ENCODE data around the gene TPRG1. TPM values are rescaled to one million over a fixed set of nuclear protein-coding genes. Genes with fewer than 3 reads are reported as not detected.

The TPRG1 gene
- polyA plus RNA-seq, 1 experiment = 0.42 TPM

GRCh38 chr3:189222927-189223636, 51.3 kb downstream of the TPRG1 start:
- ChIA-PET CTCF (no interaction called here), POLR2A (no interaction called here)
- TF ChIP-seq CTCF (IDR thresholded peaks at IDR 0.05; ENCODE audit: low read depth, low read length) = no peak
- Histone ChIP-seq H3K27ac (ENCODE audit: low read depth, low read length) (no peak overlapping the region), H3K27me3 (ENCODE audit: control insufficient read depth, insufficient read depth, low read length) (no peaks in the 10 kb centered on the region), H3K9me3 (ENCODE audit: control insufficient read depth, insufficient read depth, low read length) (no peaks in the 10 kb centered on the region), H3K4me3 (ENCODE audit: low read depth, low read length) (no peak overlapping the region)
- DNase-seq (ENCODE audit: low read depth, low spot score) = no peak

- ChIA-PET CTCF (interaction anchor here (0.6 kb wide), 1 partner anchor 10 kb away, joined by 3 read pairs; no protein-coding TSS in a partner anchor), POLR2A (no interaction called here)
- Histone ChIP-seq H3K4me3 (ENCODE audit: low read depth, low read length) (no peak overlapping the region), H3K9me3 (ENCODE audit: control insufficient read depth, insufficient read depth, low read length) (no peaks in the 10 kb centered on the region), H3K27me3 (ENCODE audit: control insufficient read depth, insufficient read depth, low read length) (no peaks in the 10 kb centered on the region), H3K27ac (ENCODE audit: low read depth, low read length) (no peak overlapping the region)
- TF ChIP-seq CTCF (IDR thresholded peaks at IDR 0.05; ENCODE audit: low read depth, low read length) = no peak
- DNase-seq (ENCODE audit: low read depth, low spot score) = no peak
These were observed 53.7 kb downstream of the TPRG1 start for GRCh38 chr3:189225431-189225830.

- no peak for TF ChIP-seq CTCF (IDR thresholded peaks at IDR 0.05; ENCODE audit: low read depth, low read length)
- no peak overlapping the region for H3K4me3 ChIP-seq (ENCODE audit: low read depth, low read length)
- no peak overlapping the region for H3K27ac ChIP-seq (ENCODE audit: low read depth, low read length)
- DNase-seq (ENCODE audit: low read depth, low spot score) = no peak
- no peaks in the 10 kb centered on the region for H3K27me3 ChIP-seq (ENCODE audit: control insufficient read depth, insufficient read depth, low read length)
- H3K9me3 ChIP-seq (ENCODE audit: control insufficient read depth, insufficient read depth, low read length) = no peaks in the 10 kb centered on the region
- POLR2A ChIA-PET = no interaction called here
- CTCF ChIA-PET = no interaction called here
These were observed 55.5 kb downstream of the TPRG1 start for GRCh38 chr3:189227249-189227648.

GRCh38 chr3:189229196-189229828, 57.5 kb downstream of the TPRG1 start:
- no peak for DNase-seq (ENCODE audit: low read depth, low spot score)
- CTCF ChIA-PET = interaction anchor here (1.1 kb wide), 1 partner anchor 81 kb away, joined by 4 read pairs; no protein-coding TSS in a partner anchor

More at GRCh38 chr3:189229196-189229828, 57.5 kb downstream of the TPRG1 start:
- Histone ChIP-seq H3K27ac (ENCODE audit: low read depth, low read length) (no peak overlapping the region), H3K27me3 (ENCODE audit: control insufficient read depth, insufficient read depth, low read length) (no peaks in the 10 kb centered on the region), H3K9me3 (ENCODE audit: control insufficient read depth, insufficient read depth, low read length) (no peaks in the 10 kb centered on the region), H3K4me3 (ENCODE audit: low read depth, low read length) (no peak overlapping the region)
- POLR2A ChIA-PET = no interaction called here
- no peak for TF ChIP-seq CTCF (IDR thresholded peaks at IDR 0.05; ENCODE audit: low read depth, low read length)

Data from AG04450 (cell line).